ENCODE measurements around the gene ZNF101.

Gene ZNF101

GRCh38 chr19:19668230-19669012, at the start of gene ZNF101:
TSS of gene ZNF101 (plus strand) at chr19:19668839. CDS start at chr19:19668964, 125 bp downstream.
- peak; percentile 97 for DNase-seq
- peak within 1 kb of the TSS; percentile 83 for H3K4me3 ChIP-seq (ENCODE audit: low read depth, low read length)
- TF ChIP-seq, protein P1, sequence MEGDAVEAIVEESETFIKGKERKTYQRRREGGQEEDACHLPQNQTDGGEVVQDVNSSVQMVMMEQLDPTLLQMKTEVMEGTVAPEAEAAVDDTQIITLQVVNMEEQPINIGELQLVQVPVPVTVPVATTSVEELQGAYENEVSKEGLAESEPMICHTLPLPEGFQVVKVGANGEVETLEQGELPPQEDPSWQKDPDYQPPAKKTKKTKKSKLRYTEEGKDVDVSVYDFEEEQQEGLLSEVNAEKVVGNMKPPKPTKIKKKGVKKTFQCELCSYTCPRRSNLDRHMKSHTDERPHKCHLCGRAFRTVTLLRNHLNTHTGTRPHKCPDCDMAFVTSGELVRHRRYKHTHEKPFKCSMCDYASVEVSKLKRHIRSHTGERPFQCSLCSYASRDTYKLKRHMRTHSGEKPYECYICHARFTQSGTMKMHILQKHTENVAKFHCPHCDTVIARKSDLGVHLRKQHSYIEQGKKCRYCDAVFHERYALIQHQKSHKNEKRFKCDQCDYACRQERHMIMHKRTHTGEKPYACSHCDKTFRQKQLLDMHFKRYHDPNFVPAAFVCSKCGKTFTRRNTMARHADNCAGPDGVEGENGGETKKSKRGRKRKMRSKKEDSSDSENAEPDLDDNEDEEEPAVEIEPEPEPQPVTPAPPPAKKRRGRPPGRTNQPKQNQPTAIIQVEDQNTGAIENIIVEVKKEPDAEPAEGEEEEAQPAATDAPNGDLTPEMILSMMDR (IDR thresholded peaks at IDR 0.05; ENCODE audit: low read depth, low read length): no peak
- H3K27me3 ChIP-seq (ENCODE audit: insufficient read depth, low read depth, severe bottlenecking): no peaks in the 10 kb centered on the region
- no peaks in the 10 kb centered on the region for H3K9me3 ChIP-seq (ENCODE audit: severe bottlenecking)
- peak within 1 kb of the TSS; percentile 88 for H3K27ac ChIP-seq
- peaks cover 16% of the 10 kb centered on the region for H3K36me3 ChIP-seq

DNA sequence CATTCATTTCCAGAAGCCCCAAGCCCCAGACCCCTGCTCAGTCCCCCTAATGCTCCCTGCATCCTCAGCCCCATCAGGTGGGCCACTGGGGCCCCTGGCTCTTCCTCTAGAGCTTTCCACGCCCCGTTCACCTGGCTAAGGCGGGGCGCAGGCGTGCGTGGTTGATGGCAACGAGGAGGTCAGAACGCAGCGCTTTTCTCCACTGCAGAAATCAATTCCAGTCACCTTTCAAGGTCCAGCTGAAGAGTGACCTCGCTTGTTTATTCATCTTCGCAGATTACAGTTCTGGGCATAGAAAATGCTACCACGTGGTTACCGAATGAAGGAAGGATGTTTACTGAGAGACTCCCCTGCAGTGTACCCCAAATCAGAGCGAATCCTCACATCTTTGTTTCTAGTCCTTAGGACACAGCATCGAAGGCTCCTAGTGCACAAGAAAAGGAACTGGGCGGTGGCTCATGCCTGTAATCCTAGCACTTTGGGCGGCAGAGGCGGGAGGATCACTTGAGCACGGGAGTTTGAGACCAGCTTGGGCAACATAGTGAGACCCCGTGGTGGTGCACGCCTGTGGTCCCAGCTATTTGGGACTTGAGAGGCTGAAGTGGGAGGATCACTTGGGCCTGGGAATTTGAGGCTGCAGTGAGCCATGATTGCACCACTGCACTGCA, 49.3 kb upstream of the ZNF101 start:
- H3K9me3 ChIP-seq (ENCODE audit: severe bottlenecking): no peaks in the 10 kb centered on the region
- H3K36me3 ChIP-seq: no peaks in the 10 kb centered on the region
- peak overlapping the region; percentile 39 for H3K4me3 ChIP-seq (ENCODE audit: low read depth, low read length)
- H3K27ac ChIP-seq: no peak overlapping the region
- H3K27me3 ChIP-seq (ENCODE audit: insufficient read depth, low read depth, severe bottlenecking): no peaks in the 10 kb centered on the region
- TF ChIP-seq, protein P1 (IDR thresholded peaks at IDR 0.05; ENCODE audit: low read depth, low read length): no peak
- DNase-seq: no peak

DNA sequence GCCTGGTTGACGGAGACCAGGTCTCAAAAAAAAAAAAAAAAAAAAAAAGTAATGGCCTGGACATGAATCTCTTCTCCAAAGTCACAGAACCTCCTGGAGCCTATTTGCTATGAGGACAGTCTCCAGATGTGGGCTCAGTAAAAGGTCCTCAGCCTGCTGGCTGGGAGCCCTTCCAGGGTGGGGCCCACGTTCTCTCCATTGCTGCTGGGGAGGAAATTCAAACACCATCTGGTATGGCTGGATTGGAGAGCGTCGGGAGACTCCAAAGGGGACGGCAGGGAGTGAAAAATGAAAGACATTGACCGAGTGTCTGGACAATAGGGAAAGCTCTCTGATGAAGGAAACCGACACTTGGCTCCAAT, 48.8 kb upstream of the ZNF101 start:
- Histone ChIP-seq H3K4me3 (ENCODE audit: low read depth, low read length) (no peak overlapping the region), H3K27me3 (ENCODE audit: insufficient read depth, low read depth, severe bottlenecking) (no peaks in the 10 kb centered on the region), H3K27ac (no peak overlapping the region), H3K9me3 (ENCODE audit: severe bottlenecking) (no peaks in the 10 kb centered on the region), H3K36me3 (no peaks in the 10 kb centered on the region)
- TF ChIP-seq, protein P1 (IDR thresholded peaks at IDR 0.05; ENCODE audit: low read depth, low read length): no peak
- no peak for DNase-seq

- no peak overlapping the region for H3K4me3 ChIP-seq (ENCODE audit: low read depth, low read length)
- no peak overlapping the region for H3K27ac ChIP-seq
- H3K27me3 ChIP-seq (ENCODE audit: insufficient read depth, low read depth, severe bottlenecking): no peaks in the 10 kb centered on the region
- no peaks in the 10 kb centered on the region for H3K9me3 ChIP-seq (ENCODE audit: severe bottlenecking)
- H3K36me3 ChIP-seq: no peaks in the 10 kb centered on the region
- no peak for DNase-seq
- TF ChIP-seq, protein P1 (IDR thresholded peaks at IDR 0.05; ENCODE audit: low read depth, low read length): no peak
Measured at GRCh38 chr19:19623383-19623782, 45.3 kb upstream of the ZNF101 start.

- DNase-seq: no peak
Measured at GRCh38 chr19:19624032-19624570, 44.5 kb upstream of the ZNF101 start.

More at GRCh38 chr19:19624032-19624570, 44.5 kb upstream of the ZNF101 start:
- Histone ChIP-seq H3K4me3 (ENCODE audit: low read depth, low read length) (no peak overlapping the region), H3K9me3 (ENCODE audit: severe bottlenecking) (no peaks in the 10 kb centered on the region), H3K27ac (no peak overlapping the region), H3K27me3 (ENCODE audit: insufficient read depth, low read depth, severe bottlenecking) (no peaks in the 10 kb centered on the region), H3K36me3 (no peaks in the 10 kb centered on the region)
- TF ChIP-seq, protein P1 (IDR thresholded peaks at IDR 0.05; ENCODE audit: low read depth, low read length): no peak
